HepG2 (cell line): ENCODE measurements around the gene PPEF2. TPM values are rescaled to one million over a fixed set of nuclear protein-coding genes. Genes with fewer than 3 reads are reported as not detected.

Experiments
- ATAC-seq: fragments of 200-7000 bp; cut with Tn5 transposase; 3 replicates; pipeline ENCODE4 v1.9.1; 2020; ENCODE audit warnings: mild to moderate bottlenecking, moderate library complexity
- BruUV-seq: library from RNA; stranded (reverse); fragments of 400-500 nt; replicated peaks from 2 replicates; lab custom pipeline; 2021; lab: Mats Ljungman, UMichigan
- CTCF ChIA-PET: fragments of 300-600 bp; formaldehyde crosslinking; extraction: SDS; loops from one replicate; lab custom pipeline; 2021; ENCODE audit warnings: low total read pairs, inconsistent platforms, low intra/inter-chr PET ratio; lab: Yijun Ruan, JAX
- POLR2A ChIA-PET: fragments of 350-600 bp; sonication (Branson Sonifier 250); formaldehyde crosslinking; loops from one replicate; lab custom pipeline; 2020; ENCODE audit warnings: antibody characterized with exemption, inconsistent platforms; lab: Yijun Ruan, JAX
- DNase-seq: peaks from one replicate; pipeline ENCODE4 v3.0.0-alpha.2; 2015; ENCODE audit warnings: low spot score
- FAIRE-seq: peaks from 3 replicates; lab custom pipeline; 2011; peaks lifted over from hg19 to GRCh38; lab: Jason Lieb, UNC
- H2AFZ ChIP-seq: one replicate; pipeline ENCODE4 v1.6.1; 2011; ENCODE audit warnings: low read length, inconsistent platforms
- H3K27ac ChIP-seq: fragments of 300-600 bp; 3 replicates; pipeline ENCODE4 v1.8.0; 2011; ENCODE audit warnings: mixed run types, mild to moderate bottlenecking, mixed read lengths, low read length, inconsistent platforms; ENCODE audit not compliant: insufficient read depth; ENCODE audit errors: extremely low read length
- H3K27me3 ChIP-seq, 2 experiments: fragments of 200-600 bp in 1 of 2; 2 replicates in 1 of 2; 3 replicates in 1 of 2; pipeline versions ENCODE4 v1.6.0 to v1.8.0; 2011; ENCODE audit warnings: low read length in 2 of 2, mild to moderate bottlenecking in 2 of 2, moderate library complexity in 2 of 2, inconsistent platforms in 1 of 2; ENCODE audit not compliant: insufficient read depth in 2 of 2, control insufficient read depth in 1 of 2
- H3K36me3 ChIP-seq, 2 experiments: fragments of 200-600 bp in 1 of 2; replicated peaks in 1 of 2; 2 replicates in 1 of 2; 3 replicates in 1 of 2; pipeline versions ENCODE4 v1.5.1 to v1.8.0; 2011; ENCODE audit warnings: low read length in 2 of 2, inconsistent platforms in 1 of 2; ENCODE audit not compliant: insufficient read depth in 2 of 2, control insufficient read depth in 1 of 2
- H3K4me1 ChIP-seq: 2 replicates; pipeline ENCODE4 v1.5.1; 2012; ENCODE audit warnings: low read length, inconsistent platforms; ENCODE audit not compliant: insufficient read depth
- H3K4me2 ChIP-seq: 2 replicates; pipeline ENCODE4 v1.6.0; 2011; ENCODE audit warnings: low read depth, low read length, inconsistent platforms
- H3K4me3 ChIP-seq, 3 experiments: fragments of 200-600 bp in 1 of 3; sonication (generic), shearing (Covaris generic) in 1 of 3; replicated peaks in 1 of 3; 2 replicates each; pipeline ENCODE4 v1.5.1; 2011 to 2016; ENCODE audit warnings: low read length in 3 of 3, inconsistent platforms in 2 of 3, low read depth in 2 of 3, mild to moderate bottlenecking in 2 of 3, control low read depth in 1 of 3, mixed read lengths in 1 of 3; ENCODE audit not compliant: insufficient read depth in 1 of 3
- H3K79me2 ChIP-seq: one replicate; pipeline ENCODE4 v1.6.1; 2011; ENCODE audit warnings: low read length, inconsistent platforms; ENCODE audit not compliant: insufficient read depth
- H3K9ac ChIP-seq: 2 replicates; pipeline ENCODE4 v1.6.0; 2011; ENCODE audit warnings: mild to moderate bottlenecking, low read depth, low read length, inconsistent platforms; ENCODE audit not compliant: insufficient read depth
- H3K9me3 ChIP-seq: 2 replicates; pipeline ENCODE4 v1.5.1; 2012; ENCODE audit warnings: mild to moderate bottlenecking, low read length
- H4K20me1 ChIP-seq: 2 replicates; pipeline ENCODE4 v1.6.0; 2011; ENCODE audit warnings: inconsistent platforms, mild to moderate bottlenecking, low read length, moderate library complexity; ENCODE audit not compliant: insufficient read depth
- DR1 ChIP-seq: sonication (generic); formaldehyde crosslinking; IDR thresholded peaks from 2 replicates; pipeline ENCODE4 v1.8.0; 2021; ENCODE audit warnings: mild to moderate bottlenecking, missing genetic modification reagents, inconsistent platforms
- EHMT2 ChIP-seq: fragments of 200-600 bp; sonication (generic); IDR thresholded peaks from 2 replicates; pipeline ENCODE4 v1.7.0; 2017; ENCODE audit warnings: antibody characterized with exemption, low read depth, low read length, borderline replicate concordance
- GABPB1 ChIP-seq: IDR thresholded peaks from 2 replicates; pipeline ENCODE4 v1.6.1; 2016; ENCODE audit warnings: mild to moderate bottlenecking, missing genetic modification reagents, moderate library complexity, missing compliant biosample characterization
- GATA4 ChIP-seq: sonication (generic); IDR thresholded peaks from 2 replicates; pipeline ENCODE4 v1.6.1; 2016; ENCODE audit warnings: antibody characterized with exemption, low read depth, borderline replicate concordance
- IKZF1 ChIP-seq: fragments of 450-650 bp; IDR thresholded peaks from 2 replicates; pipeline ENCODE4 v1.7.1; 2016
- KMT2A ChIP-seq: sonication (generic); formaldehyde crosslinking; IDR thresholded peaks from 2 replicates; pipeline ENCODE4 v1.4.0; 2020; ENCODE audit warnings: missing genetic modification reagents
- SP4 ChIP-seq: sonication (generic); formaldehyde crosslinking; IDR thresholded peaks from 2 replicates; pipeline ENCODE4 v1.8.1; 2023; ENCODE audit warnings: mild to moderate bottlenecking, missing genetic modification reagents
- TAF1 ChIP-seq: sonication (generic); formaldehyde crosslinking; IDR thresholded peaks from 2 replicates; pipeline ENCODE4 v1.4.0; 2020; ENCODE audit warnings: missing genetic modification reagents
- U2AF2 ChIP-seq: fragments of 200-400 bp; formaldehyde crosslinking; IDR thresholded peaks from 2 replicates; pipeline ENCODE4 v1.6.1; 2017; ENCODE audit warnings: low read depth, mild to moderate bottlenecking, low read length
- ZNF432 ChIP-seq: sonication (generic); formaldehyde crosslinking; IDR thresholded peaks from 2 replicates; pipeline ENCODE4 v1.5.0; 2020; ENCODE audit warnings: missing genetic modification reagents, mild to moderate bottlenecking, borderline replicate concordance
- WGBS: methylation state at CpG from one replicate; pipeline ENCODE4 v1.1.6; 2017; ENCODE audit warnings: low lambda C conversion rate; 5-methylcytosine and 5-hydroxymethylcytosine counted together
- in situ Hi-C: cut with HindIII; loops from 2 replicates; pipeline ENCODE4 v1.10.0; 2017; ENCODE audit warnings: low pct_unique_long_range_greater_than_20kb; ENCODE audit not compliant: extremely low pct_ligation_motif_present
- intact Hi-C: fragments of 100-400 bp; cut with micrococcal nuclease; formaldehyde crosslinking; loops from one replicate; pipeline ENCODE4 v1.10.0; 2022; ENCODE audit not compliant: unreplicated experiment
- polyA plus RNA-seq, 8 experiments: library from polyadenylated mRNA; depleted of rRNA in 3 of 8; stranded (reverse) in 7 of 8; unstranded in 1 of 8; fragments of >200 nt; fragmentation: Illumina TruSeq in 4 of 8; extraction: Trizol in 4 of 8; gene quantifications; 2 replicates each; pipeline versions ENCODE4 v1.2.1 to v1.2.3, GENCODE V29; 2011 to 2016; ENCODE audit warnings: low read depth in 4 of 8, missing spikeins in 1 of 8, mixed read lengths in 1 of 8; ENCODE audit not compliant: insufficient read depth in 1 of 8
- total RNA-seq, 5 experiments: library from RNA; depleted of rRNA; stranded (reverse); fragments of >200 nt; fragmentation: Illumina TruSeq; extraction: Trizol; gene quantifications; 2 replicates each; pipeline ENCODE4 v1.2.3, GENCODE V29; 2016; ENCODE audit warnings: low read depth in 1 of 5
- TF ChIP-seq, protein P1 (sequence below): sonication (generic); formaldehyde crosslinking; IDR thresholded peaks from 2 replicates; pipeline ENCODE4 v1.5.0; 2020; ENCODE audit warnings: missing genetic modification reagents, mild to moderate bottlenecking, borderline replicate concordance
- TF ChIP-seq, protein P2 (sequence below): sonication (generic); formaldehyde crosslinking; IDR thresholded peaks from 2 replicates; pipeline ENCODE4 v1.4.0; 2020; ENCODE audit warnings: missing genetic modification reagents

The PPEF2 gene
- total and polyA plus RNA-seq, 2 of the 13 experiments (the other 11 are each of a cell fraction or from before 2014, with no cell fraction given), result 0.01 TPM; not detected in 1

DNA sequence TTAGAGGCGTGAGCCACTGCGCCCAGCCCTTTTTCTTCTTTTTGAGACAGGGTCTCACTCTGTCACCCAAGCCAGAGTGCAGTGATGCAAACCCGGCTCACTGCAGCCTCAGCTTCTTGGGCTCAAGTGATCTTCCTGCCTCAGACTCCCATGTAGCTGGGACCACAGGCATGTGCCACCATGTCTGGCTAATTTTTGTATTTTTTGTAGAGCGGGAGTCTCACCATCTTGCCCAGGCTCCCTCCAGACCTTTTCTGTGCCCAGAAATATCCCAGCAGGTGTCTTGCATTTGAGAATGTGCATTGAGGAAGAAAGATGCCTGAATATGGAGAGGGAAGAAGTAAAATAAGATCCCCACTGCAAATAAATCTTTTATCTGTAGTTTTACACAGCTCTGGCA, 58.7 kb downstream of the PPEF2 start:
- in situ Hi-C loops, result no loop called here
- H3K4me1 ChIP-seq, result peaks cover 55% of the 10 kb centered on the region
- H3K79me2 ChIP-seq, result no peaks in the 10 kb centered on the region
- no peaks in the 10 kb centered on the region for H3K27me3 ChIP-seq
- no peak overlapping the region for H3K4me3 ChIP-seq
- H3K9ac ChIP-seq, result no peak overlapping the region
- H3K4me2 ChIP-seq, result no peak overlapping the region
- ChIA-PET CTCF (no interaction called here), POLR2A (no interaction called here)
- ATAC-seq (no peak), DNase-seq (no peak), FAIRE-seq (no peak)
- H3K9me3 ChIP-seq, result no peaks in the 10 kb centered on the region
- WGBS, result 97% methylated on average over 4 of the region's 4 CpGs
- no TSS peak for BruUV-seq
- no peaks in the 10 kb centered on the region for H4K20me1 ChIP-seq
- no peak overlapping the region for H2AFZ ChIP-seq
- H3K27ac ChIP-seq, result peak overlapping the region; percentile 23
- intact Hi-C loops, result no loop called here
- no peaks in the 10 kb centered on the region for H3K36me3 ChIP-seq
- no peak for TF ChIP-seq SP4 (CRISPR knock-in tag)
- TF ChIP-seq, protein P1, sequence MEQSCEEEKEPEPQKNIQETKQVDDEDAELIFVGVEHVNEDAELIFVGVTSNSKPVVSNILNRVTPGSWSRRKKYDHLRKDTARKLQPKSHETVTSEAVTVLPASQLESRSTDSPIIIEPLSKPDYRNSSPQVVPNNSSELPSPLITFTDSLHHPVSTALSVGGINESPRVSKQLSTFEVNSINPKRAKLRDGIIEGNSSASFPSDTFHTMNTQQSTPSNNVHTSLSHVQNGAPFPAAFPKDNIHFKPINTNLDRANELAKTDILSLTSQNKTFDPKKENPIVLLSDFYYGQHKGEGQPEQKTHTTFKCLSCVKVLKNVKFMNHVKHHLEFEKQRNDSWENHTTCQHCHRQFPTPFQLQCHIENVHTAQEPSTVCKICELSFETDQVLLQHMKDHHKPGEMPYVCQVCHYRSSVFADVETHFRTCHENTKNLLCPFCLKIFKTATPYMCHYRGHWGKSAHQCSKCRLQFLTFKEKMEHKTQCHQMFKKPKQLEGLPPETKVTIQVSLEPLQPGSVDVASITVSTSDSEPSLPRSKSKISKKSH (CRISPR knock-in tag), result no peak
- TF ChIP-seq EHMT2, result no peak
- no peak for TF ChIP-seq IKZF1
- TF ChIP-seq, protein P2, sequence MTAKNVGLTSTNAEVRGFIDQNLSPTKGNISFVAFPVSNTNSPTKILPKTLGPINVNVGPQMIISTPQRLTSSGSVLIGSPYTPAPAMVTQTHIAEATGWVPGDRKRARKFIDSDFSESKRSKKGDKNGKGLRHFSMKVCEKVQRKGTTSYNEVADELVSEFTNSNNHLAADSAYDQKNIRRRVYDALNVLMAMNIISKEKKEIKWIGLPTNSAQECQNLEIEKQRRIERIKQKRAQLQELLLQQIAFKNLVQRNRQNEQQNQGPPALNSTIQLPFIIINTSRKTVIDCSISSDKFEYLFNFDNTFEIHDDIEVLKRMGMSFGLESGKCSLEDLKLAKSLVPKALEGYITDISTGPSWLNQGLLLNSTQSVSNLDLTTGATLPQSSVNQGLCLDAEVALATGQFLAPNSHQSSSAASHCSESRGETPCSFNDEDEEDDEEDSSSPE (CRISPR knock-in tag), result no peak
- TF ChIP-seq GATA4, result no peak
- TF ChIP-seq GABPB1 (CRISPR knock-in tag), result no peak
- TF ChIP-seq ZNF432 (CRISPR knock-in tag), result no peak
- TF ChIP-seq U2AF2, result no peak
- TF ChIP-seq TAF1 (CRISPR knock-in tag), result no peak
- no peak for TF ChIP-seq DR1 (CRISPR knock-in tag)
- no peak for TF ChIP-seq KMT2A (CRISPR knock-in tag)
